GM23338 (cell line): ENCODE measurements around the gene ZFP64. TPM values are rescaled to one million over a fixed set of nuclear protein-coding genes. Genes with fewer than 3 reads are reported as not detected.

Experiments used
- ATAC-seq: fragments of 200-7000 bp; cut with Tn5 transposase; 3 replicates; pipeline ENCODE4 v1.9.1; 2020
- DNase-seq: peaks from one replicate; pipeline ENCODE4 v3.0.0-alpha.2; 2015; ENCODE audit warnings: low spot score
- H2AFZ ChIP-seq: fragments of 200-600 bp; sonication (generic); 2 replicates; pipeline ENCODE4 v1.8.0; 2016; ENCODE audit warnings: antibody characterized with exemption, mild to moderate bottlenecking, moderate library complexity
- H3F3A ChIP-seq: fragments of 200-600 bp; sonication (generic); replicated peaks from 2 replicates; pipeline ENCODE4 v1.8.0; 2017; ENCODE audit warnings: antibody characterized with exemption, mixed run types, low read depth
- H3K27ac ChIP-seq: fragments of 200-600 bp; sonication (generic); 2 replicates; pipeline ENCODE4 v1.6.1; 2016; ENCODE audit warnings: low read depth
- H3K27me3 ChIP-seq: fragments of 200-600 bp; sonication (generic); 2 replicates; pipeline ENCODE4 v1.8.0; 2016; ENCODE audit warnings: mild to moderate bottlenecking, mixed run types, moderate library complexity; ENCODE audit not compliant: insufficient read depth
- H3K36me3 ChIP-seq: fragments of 200-600 bp; sonication (generic); 2 replicates; pipeline ENCODE4 v1.8.0; 2016; ENCODE audit warnings: mild to moderate bottlenecking; ENCODE audit not compliant: insufficient read depth
- H3K4me1 ChIP-seq: fragments of 200-600 bp; sonication (generic); 2 replicates; pipeline ENCODE4 v1.8.0; 2016; ENCODE audit warnings: mild to moderate bottlenecking, moderate library complexity; ENCODE audit not compliant: insufficient read depth
- H3K4me2 ChIP-seq: fragments of 200-600 bp; sonication (generic); 2 replicates; pipeline ENCODE4 v1.7.1; 2017; ENCODE audit warnings: mixed run types
- H3K4me3 ChIP-seq: fragments of 200-600 bp; sonication (generic); 2 replicates; pipeline ENCODE4 v1.6.1; 2016; ENCODE audit warnings: mixed run types
- H3K79me2 ChIP-seq: fragments of 200-600 bp; sonication (generic); replicated peaks from 2 replicates; pipeline ENCODE4 v1.8.0; 2017; ENCODE audit warnings: mild to moderate bottlenecking; ENCODE audit not compliant: insufficient read depth
- H3K9me2 ChIP-seq: fragments of 200-600 bp; sonication (generic); 2 replicates; pipeline ENCODE4 v1.8.0; 2017; ENCODE audit not compliant: insufficient read depth
- H4K20me1 ChIP-seq: fragments of 200-600 bp; sonication (generic); replicated peaks from 2 replicates; pipeline ENCODE4 v1.8.0; 2017; ENCODE audit warnings: mild to moderate bottlenecking; ENCODE audit not compliant: insufficient read depth
- H3K27ac Mint-ChIP-seq: 2 replicates; pipeline ENCODE4 v1.8.0; 2020; ENCODE audit warnings: inconsistent platforms, mild to moderate bottlenecking, moderate library complexity, mixed read lengths
- H3K27me3 Mint-ChIP-seq: 3 replicates; pipeline ENCODE4 v1.8.0; 2022; ENCODE audit warnings: low read depth, mild to moderate bottlenecking, moderate library complexity, mixed read lengths, inconsistent platforms; ENCODE audit not compliant: insufficient read depth, poor library complexity
- H3K36me3 Mint-ChIP-seq: 3 replicates; pipeline ENCODE4 v1.8.0; 2021; ENCODE audit warnings: low read depth, mild to moderate bottlenecking, inconsistent platforms, moderate library complexity, mixed read lengths
- H3K4me1 Mint-ChIP-seq: 3 replicates; pipeline ENCODE4 v1.8.0; 2020; ENCODE audit warnings: mild to moderate bottlenecking, inconsistent platforms, mixed read lengths
- H3K4me3 Mint-ChIP-seq: 3 replicates; pipeline ENCODE4 v1.8.0; 2021; ENCODE audit warnings: moderate library complexity, mild to moderate bottlenecking, inconsistent platforms, mixed read lengths
- H3K9me3 Mint-ChIP-seq: 3 replicates; pipeline ENCODE4 v1.8.0; 2020; ENCODE audit warnings: moderate library complexity, mild to moderate bottlenecking, inconsistent platforms, mixed read lengths
- CREB1 ChIP-seq: fragments of 250-450 bp; sonication (Bioruptor Pico); IDR thresholded peaks from 2 replicates; pipeline ENCODE4 v1.5.0; 2020; ENCODE audit warnings: low read depth, mild to moderate bottlenecking, moderate library complexity
- EZH2 ChIP-seq: fragments of 200-600 bp; sonication (generic); IDR thresholded peaks from one replicate; pipeline ENCODE4 v1.8.0; 2017; ENCODE audit warnings: antibody characterized with exemption, mild to moderate bottlenecking, low read depth; ENCODE audit not compliant: unreplicated experiment
- EZH2phosphoT487 ChIP-seq: fragments of 200-600 bp; sonication (generic); IDR thresholded peaks from one replicate; pipeline ENCODE4 v1.8.1; 2018; ENCODE audit warnings: antibody characterized with exemption; ENCODE audit not compliant: unreplicated experiment
- JUNB ChIP-seq: IDR thresholded peaks from one replicate; pipeline ENCODE4 v1.6.1; 2016; ENCODE audit warnings: antibody characterized with exemption; ENCODE audit not compliant: unreplicated experiment
- NANOG ChIP-seq: IDR thresholded peaks from 2 replicates; pipeline ENCODE4 v1.6.1; 2016; ENCODE audit warnings: antibody characterized with exemption, borderline replicate concordance
- POLR2AphosphoS5 ChIP-seq: IDR thresholded peaks from 2 replicates; pipeline ENCODE4 v1.6.1; 2016; ENCODE audit warnings: antibody characterized with exemption, low read depth
- STAT1 ChIP-seq: IDR thresholded peaks from one replicate; pipeline ENCODE4 v1.6.1; 2016; ENCODE audit warnings: antibody characterized with exemption; ENCODE audit not compliant: unreplicated experiment
- ZNF114 ChIP-seq: fragments of 250-450 bp; sonication (Bioruptor Pico); IDR thresholded peaks from 2 replicates; pipeline ENCODE4 v1.5.0; 2020; ENCODE audit warnings: mild to moderate bottlenecking, moderate library complexity
- ZNF331 ChIP-seq: fragments of 250-450 bp; sonication (Bioruptor Pico); IDR thresholded peaks from 2 replicates; pipeline ENCODE4 v1.5.0; 2020; ENCODE audit warnings: low read depth, mild to moderate bottlenecking, moderate library complexity
- polyA plus RNA-seq: library from polyadenylated mRNA; unstranded; fragments of >200 nt; fragmentation: Nextera tagmentation; extraction: Ambion mirVana; gene quantifications from 2 replicates; pipeline ENCODE4 v1.2.1, GENCODE V29; 2016
- total RNA-seq: library from RNA; depleted of rRNA; stranded (reverse); fragments of >200 nt; shearing (Covaris generic); gene quantifications from 2 replicates; pipeline ENCODE4 v1.2.3, GENCODE V29; 2014
- TF ChIP-seq, protein P1 (sequence below), 2 experiments: fragments of 200-600 bp in 1 of 2; sonication (generic) in 1 of 2; conservative IDR thresholded peaks; 2 replicates each; pipeline versions ENCODE4 v1.5.1 to v1.6.1; 2016 to 2017; ENCODE audit warnings: antibody characterized with exemption in 2 of 2, low read depth in 2 of 2, mild to moderate bottlenecking in 2 of 2, moderate library complexity in 1 of 2
- TF ChIP-seq, protein P2 (sequence below): IDR thresholded peaks from 2 replicates; pipeline ENCODE4 v1.6.1; 2016; ENCODE audit warnings: antibody characterized with exemption
- TF ChIP-seq, protein P3 (sequence below): fragments of 250-450 bp; sonication (Bioruptor Pico); IDR thresholded peaks from 2 replicates; pipeline ENCODE4 v1.5.0; 2020; ENCODE audit warnings: mild to moderate bottlenecking, moderate library complexity
- TF ChIP-seq, protein P4 (sequence below): IDR thresholded peaks from one replicate; pipeline ENCODE4 v1.6.1; 2018; ENCODE audit warnings: antibody characterized with exemption; ENCODE audit not compliant: unreplicated experiment

The ZFP64 gene
- total and polyA plus RNA-seq, 2 experiments from 2014 or later, result 9.6 to 30.4 TPM

DNA sequence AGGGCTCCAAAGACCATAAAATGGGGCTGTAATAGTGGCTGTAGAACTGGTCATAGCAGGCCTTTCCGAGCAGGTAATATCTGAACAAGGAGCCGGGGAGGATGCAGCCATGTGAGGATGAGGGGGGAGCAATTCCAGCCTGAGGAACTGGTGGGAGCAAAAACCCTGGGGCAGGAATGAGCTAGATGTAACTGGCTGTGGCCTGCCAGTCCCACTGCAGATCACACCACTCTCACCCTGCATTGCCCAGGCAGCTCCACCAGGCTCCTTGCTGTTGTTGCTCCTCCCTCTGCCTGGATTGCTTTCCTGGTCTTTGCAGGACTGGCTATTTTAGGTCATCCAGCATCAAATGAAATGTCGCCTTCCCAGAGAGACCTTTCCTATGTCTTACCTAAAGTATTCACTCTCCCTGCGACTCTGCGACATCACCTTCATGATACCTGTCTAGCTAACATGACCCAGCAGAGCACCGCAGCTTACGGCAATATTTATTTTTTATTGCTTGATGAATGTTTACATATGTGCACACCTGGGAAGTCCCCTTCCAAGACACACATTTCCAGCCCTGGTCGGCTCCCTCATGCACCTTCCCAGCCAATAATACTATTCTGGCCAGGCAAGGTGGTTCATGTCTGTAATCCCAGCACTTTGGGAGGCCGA lies 2.4 kb upstream of the ZFP64 start:
- ATAC-seq, result no peak
- Histone ChIP-seq H3K9me2 (no peaks in the 10 kb centered on the region), H3K79me2 (peaks cover 18% of the 10 kb centered on the region), H3K4me3 (no peak overlapping the region), H3K36me3 (no peaks in the 10 kb centered on the region), H3F3A (no peaks in the 10 kb centered on the region), H4K20me1 (no peaks in the 10 kb centered on the region), H3K4me1 (peaks cover 18% of the 10 kb centered on the region), H3K27me3 (no peaks in the 10 kb centered on the region), H3K4me2 (no peak overlapping the region), H3K27ac (no peak overlapping the region), H2AFZ (no peak overlapping the region)
- peaks cover 3% of the 10 kb centered on the region for H3K27me3 Mint-ChIP-seq
- TF ChIP-seq EZH2phosphoT487, result no peak
- no peak for TF ChIP-seq STAT1
- TF ChIP-seq, protein P1, sequence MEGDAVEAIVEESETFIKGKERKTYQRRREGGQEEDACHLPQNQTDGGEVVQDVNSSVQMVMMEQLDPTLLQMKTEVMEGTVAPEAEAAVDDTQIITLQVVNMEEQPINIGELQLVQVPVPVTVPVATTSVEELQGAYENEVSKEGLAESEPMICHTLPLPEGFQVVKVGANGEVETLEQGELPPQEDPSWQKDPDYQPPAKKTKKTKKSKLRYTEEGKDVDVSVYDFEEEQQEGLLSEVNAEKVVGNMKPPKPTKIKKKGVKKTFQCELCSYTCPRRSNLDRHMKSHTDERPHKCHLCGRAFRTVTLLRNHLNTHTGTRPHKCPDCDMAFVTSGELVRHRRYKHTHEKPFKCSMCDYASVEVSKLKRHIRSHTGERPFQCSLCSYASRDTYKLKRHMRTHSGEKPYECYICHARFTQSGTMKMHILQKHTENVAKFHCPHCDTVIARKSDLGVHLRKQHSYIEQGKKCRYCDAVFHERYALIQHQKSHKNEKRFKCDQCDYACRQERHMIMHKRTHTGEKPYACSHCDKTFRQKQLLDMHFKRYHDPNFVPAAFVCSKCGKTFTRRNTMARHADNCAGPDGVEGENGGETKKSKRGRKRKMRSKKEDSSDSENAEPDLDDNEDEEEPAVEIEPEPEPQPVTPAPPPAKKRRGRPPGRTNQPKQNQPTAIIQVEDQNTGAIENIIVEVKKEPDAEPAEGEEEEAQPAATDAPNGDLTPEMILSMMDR (conservative IDR thresholded peaks at IDR 0.05; ENCODE audit: low read depth in 2 of 2), result no peak
- no peak for TF ChIP-seq EZH2
- TF ChIP-seq, protein P2, sequence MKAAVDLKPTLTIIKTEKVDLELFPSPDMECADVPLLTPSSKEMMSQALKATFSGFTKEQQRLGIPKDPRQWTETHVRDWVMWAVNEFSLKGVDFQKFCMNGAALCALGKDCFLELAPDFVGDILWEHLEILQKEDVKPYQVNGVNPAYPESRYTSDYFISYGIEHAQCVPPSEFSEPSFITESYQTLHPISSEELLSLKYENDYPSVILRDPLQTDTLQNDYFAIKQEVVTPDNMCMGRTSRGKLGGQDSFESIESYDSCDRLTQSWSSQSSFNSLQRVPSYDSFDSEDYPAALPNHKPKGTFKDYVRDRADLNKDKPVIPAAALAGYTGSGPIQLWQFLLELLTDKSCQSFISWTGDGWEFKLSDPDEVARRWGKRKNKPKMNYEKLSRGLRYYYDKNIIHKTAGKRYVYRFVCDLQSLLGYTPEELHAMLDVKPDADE, result no peak
- TF ChIP-seq ZNF114 (CRISPR knock-in tag), result no peak
- no peak for TF ChIP-seq JUNB
- TF ChIP-seq, protein P3, sequence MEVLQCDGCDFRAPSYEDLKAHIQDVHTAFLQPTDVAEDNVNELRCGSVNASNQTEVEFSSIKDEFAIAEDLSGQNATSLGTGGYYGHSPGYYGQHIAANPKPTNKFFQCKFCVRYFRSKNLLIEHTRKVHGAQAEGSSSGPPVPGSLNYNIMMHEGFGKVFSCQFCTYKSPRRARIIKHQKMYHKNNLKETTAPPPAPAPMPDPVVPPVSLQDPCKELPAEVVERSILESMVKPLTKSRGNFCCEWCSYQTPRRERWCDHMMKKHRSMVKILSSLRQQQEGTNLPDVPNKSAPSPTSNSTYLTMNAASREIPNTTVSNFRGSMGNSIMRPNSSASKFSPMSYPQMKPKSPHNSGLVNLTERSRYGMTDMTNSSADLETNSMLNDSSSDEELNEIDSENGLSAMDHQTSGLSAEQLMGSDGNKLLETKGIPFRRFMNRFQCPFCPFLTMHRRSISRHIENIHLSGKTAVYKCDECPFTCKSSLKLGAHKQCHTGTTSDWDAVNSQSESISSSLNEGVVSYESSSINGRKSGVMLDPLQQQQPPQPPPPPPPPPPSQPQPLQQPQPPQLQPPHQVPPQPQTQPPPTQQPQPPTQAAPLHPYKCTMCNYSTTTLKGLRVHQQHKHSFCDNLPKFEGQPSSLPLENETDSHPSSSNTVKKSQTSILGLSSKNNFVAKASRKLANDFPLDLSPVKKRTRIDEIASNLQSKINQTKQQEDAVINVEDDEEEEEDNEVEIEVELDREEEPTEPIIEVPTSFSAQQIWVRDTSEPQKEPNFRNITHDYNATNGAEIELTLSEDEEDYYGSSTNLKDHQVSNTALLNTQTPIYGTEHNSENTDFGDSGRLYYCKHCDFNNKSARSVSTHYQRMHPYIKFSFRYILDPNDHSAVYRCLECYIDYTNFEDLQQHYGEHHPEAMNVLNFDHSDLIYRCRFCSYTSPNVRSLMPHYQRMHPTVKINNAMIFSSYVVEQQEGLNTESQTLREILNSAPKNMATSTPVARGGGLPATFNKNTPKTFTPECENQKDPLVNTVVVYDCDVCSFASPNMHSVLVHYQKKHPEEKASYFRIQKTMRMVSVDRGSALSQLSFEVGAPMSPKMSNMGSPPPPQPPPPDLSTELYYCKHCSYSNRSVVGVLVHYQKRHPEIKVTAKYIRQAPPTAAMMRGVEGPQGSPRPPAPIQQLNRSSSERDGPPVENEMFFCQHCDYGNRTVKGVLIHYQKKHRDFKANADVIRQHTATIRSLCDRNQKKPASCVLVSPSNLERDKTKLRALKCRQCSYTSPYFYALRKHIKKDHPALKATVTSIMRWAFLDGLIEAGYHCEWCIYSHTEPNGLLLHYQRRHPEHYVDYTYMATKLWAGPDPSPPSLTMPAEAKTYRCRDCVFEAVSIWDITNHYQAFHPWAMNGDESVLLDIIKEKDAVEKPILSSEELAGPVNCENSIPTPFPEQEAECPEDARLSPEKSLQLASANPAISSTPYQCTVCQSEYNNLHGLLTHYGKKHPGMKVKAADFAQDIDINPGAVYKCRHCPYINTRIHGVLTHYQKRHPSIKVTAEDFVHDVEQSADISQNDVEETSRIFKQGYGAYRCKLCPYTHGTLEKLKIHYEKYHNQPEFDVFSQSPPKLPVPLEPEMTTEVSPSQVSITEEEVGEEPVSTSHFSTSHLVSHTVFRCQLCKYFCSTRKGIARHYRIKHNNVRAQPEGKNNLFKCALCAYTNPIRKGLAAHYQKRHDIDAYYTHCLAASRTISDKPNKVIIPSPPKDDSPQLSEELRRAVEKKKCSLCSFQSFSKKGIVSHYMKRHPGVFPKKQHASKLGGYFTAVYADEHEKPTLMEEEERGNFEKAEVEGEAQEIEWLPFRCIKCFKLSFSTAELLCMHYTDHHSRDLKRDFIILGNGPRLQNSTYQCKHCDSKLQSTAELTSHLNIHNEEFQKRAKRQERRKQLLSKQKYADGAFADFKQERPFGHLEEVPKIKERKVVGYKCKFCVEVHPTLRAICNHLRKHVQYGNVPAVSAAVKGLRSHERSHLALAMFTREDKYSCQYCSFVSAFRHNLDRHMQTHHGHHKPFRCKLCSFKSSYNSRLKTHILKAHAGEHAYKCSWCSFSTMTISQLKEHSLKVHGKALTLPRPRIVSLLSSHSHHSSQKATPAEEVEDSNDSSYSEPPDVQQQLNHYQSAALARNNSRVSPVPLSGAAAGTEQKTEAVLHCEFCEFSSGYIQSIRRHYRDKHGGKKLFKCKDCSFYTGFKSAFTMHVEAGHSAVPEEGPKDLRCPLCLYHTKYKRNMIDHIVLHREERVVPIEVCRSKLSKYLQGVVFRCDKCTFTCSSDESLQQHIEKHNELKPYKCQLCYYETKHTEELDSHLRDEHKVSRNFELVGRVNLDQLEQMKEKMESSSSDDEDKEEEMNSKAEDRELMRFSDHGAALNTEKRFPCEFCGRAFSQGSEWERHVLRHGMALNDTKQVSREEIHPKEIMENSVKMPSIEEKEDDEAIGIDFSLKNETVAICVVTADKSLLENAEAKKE (CRISPR knock-in tag), result no peak
- no peak for TF ChIP-seq NANOG
- no peak for TF ChIP-seq CREB1 (CRISPR knock-in tag)
- TF ChIP-seq, protein P4, sequence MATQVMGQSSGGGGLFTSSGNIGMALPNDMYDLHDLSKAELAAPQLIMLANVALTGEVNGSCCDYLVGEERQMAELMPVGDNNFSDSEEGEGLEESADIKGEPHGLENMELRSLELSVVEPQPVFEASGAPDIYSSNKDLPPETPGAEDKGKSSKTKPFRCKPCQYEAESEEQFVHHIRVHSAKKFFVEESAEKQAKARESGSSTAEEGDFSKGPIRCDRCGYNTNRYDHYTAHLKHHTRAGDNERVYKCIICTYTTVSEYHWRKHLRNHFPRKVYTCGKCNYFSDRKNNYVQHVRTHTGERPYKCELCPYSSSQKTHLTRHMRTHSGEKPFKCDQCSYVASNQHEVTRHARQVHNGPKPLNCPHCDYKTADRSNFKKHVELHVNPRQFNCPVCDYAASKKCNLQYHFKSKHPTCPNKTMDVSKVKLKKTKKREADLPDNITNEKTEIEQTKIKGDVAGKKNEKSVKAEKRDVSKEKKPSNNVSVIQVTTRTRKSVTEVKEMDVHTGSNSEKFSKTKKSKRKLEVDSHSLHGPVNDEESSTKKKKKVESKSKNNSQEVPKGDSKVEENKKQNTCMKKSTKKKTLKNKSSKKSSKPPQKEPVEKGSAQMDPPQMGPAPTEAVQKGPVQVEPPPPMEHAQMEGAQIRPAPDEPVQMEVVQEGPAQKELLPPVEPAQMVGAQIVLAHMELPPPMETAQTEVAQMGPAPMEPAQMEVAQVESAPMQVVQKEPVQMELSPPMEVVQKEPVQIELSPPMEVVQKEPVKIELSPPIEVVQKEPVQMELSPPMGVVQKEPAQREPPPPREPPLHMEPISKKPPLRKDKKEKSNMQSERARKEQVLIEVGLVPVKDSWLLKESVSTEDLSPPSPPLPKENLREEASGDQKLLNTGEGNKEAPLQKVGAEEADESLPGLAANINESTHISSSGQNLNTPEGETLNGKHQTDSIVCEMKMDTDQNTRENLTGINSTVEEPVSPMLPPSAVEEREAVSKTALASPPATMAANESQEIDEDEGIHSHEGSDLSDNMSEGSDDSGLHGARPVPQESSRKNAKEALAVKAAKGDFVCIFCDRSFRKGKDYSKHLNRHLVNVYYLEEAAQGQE, result no peak
- TF ChIP-seq ZNF331, result no peak
- TF ChIP-seq POLR2AphosphoS5, result no peak
- no peak for DNase-seq
- no peak overlapping the region for H3K4me3 Mint-ChIP-seq
- H3K27ac Mint-ChIP-seq, result no peak overlapping the region
- H3K36me3 Mint-ChIP-seq, result no peaks in the 10 kb centered on the region
- H3K9me3 Mint-ChIP-seq, result no peaks in the 10 kb centered on the region
- peaks cover 11% of the 10 kb centered on the region; the same call in 2 of the 3 replicates for H3K4me1 Mint-ChIP-seq
